ENCODE measurements around the gene KIF23. TPM values are rescaled to one million over a fixed set of nuclear protein-coding genes. Genes with fewer than 3 reads are reported as not detected.

KIF23 gene
- total RNA-seq, 1 experiment from 2014 or later, result 87.8 TPM

DNA sequence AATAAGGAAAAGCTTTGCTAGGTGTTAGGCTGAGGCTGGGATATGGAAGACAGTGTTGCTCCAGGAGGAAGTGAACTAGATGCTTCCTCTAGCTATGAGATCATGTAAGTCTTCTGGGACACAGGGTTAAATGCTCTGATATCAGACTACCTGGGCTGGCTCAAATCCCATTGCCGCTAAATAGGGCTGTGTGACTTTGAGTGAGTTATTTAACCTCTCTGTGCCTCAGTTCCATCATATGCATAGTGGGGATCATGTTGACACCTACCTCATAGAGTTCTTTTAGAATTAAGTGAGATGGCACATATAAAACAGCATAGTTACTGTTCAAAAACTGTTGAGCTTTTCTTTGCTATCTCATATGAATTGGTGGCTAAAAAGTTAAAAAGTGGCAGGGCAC is 51.1 kb downstream of the KIF23 start:
- TF ChIP-seq ZNF219 (CRISPR knock-in tag; IDR thresholded peaks at IDR 0.05; ENCODE audit: borderline replicate concordance) (no peak), TCF7 (CRISPR knock-in tag; IDR thresholded peaks at IDR 0.05; ENCODE audit: low read depth) (no peak), ZNF396 (CRISPR knock-in tag; IDR thresholded peaks at IDR 0.05; ENCODE audit: borderline replicate concordance) (no peak), RORB (CRISPR knock-in tag; IDR thresholded peaks at IDR 0.05) (no peak), FOXJ3 (CRISPR knock-in tag; IDR thresholded peaks at IDR 0.05; ENCODE audit: borderline replicate concordance) (no peak)
- TF ChIP-seq, protein P1, sequence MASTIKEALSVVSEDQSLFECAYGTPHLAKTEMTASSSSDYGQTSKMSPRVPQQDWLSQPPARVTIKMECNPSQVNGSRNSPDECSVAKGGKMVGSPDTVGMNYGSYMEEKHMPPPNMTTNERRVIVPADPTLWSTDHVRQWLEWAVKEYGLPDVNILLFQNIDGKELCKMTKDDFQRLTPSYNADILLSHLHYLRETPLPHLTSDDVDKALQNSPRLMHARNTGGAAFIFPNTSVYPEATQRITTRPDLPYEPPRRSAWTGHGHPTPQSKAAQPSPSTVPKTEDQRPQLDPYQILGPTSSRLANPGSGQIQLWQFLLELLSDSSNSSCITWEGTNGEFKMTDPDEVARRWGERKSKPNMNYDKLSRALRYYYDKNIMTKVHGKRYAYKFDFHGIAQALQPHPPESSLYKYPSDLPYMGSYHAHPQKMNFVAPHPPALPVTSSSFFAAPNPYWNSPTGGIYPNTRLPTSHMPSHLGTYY (CRISPR knock-in tag; IDR thresholded peaks at IDR 0.05), result no peak
- POLR2A ChIA-PET, result interaction anchor here (1.4 kb wide), 1 partner anchor 13 kb away, joined by 5 read pairs; the partner anchor contains the start of gene RPLP1
- H3K27ac Mint-ChIP-seq, result no peak overlapping the region
- no peak overlapping the region for H3K4me3 Mint-ChIP-seq
- peaks cover 16% of the 10 kb centered on the region for H3K4me1 Mint-ChIP-seq
- H3K36me3 Mint-ChIP-seq, result no peaks in the 10 kb centered on the region
- H3K9me3 Mint-ChIP-seq, result no peaks in the 10 kb centered on the region
- DNase-seq (ENCODE audit: low spot score) (no peak), ATAC-seq (no peak)
- no peaks in the 10 kb centered on the region for H3K27me3 Mint-ChIP-seq (ENCODE audit: low read depth)
- CTCF ChIA-PET, result interaction anchor here (1.5 to 5.6 kb wide), 4 partner anchors 9 to 540 kb away, joined by 4 to 40 read pairs (median 8); partner anchors contain the start of gene RPLP1

DNA sequence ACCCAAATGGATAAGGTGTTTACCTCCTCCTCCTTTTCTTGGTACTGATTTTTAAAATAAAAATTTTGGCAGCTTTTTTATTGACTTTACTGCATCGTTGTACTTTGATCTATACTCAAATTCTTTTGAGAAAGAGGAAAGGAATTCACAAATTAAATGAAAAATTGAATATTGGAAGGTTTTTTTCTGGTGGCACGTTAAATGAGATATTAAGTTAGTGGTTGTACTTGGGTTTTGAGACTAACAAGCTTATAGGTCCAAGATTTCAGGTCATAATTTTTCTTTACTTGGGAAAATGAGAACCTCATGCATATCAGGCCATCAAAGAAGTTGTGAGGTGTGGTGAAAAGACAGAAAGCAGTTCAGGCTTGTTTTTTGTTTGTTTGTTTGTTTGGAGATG is 52.6 kb downstream of the KIF23 start:
- POLR2A ChIA-PET, result no interaction called here
- Mint-ChIP-seq H3K9me3 (no peaks in the 10 kb centered on the region), H3K27me3 (ENCODE audit: low read depth) (no peaks in the 10 kb centered on the region), H3K36me3 (no peaks in the 10 kb centered on the region), H3K4me1 (peaks cover 14% of the 10 kb centered on the region), H3K27ac (no peak overlapping the region), H3K4me3 (no peak overlapping the region)
- no peak for DNase-seq (ENCODE audit: low spot score)
- ATAC-seq, result no peak
- TF ChIP-seq, protein P2, sequence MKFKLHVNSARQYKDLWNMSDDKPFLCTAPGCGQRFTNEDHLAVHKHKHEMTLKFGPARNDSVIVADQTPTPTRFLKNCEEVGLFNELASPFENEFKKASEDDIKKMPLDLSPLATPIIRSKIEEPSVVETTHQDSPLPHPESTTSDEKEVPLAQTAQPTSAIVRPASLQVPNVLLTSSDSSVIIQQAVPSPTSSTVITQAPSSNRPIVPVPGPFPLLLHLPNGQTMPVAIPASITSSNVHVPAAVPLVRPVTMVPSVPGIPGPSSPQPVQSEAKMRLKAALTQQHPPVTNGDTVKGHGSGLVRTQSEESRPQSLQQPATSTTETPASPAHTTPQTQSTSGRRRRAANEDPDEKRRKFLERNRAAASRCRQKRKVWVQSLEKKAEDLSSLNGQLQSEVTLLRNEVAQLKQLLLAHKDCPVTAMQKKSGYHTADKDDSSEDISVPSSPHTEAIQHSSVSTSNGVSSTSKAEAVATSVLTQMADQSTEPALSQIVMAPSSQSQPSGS (CRISPR knock-in tag; IDR thresholded peaks at IDR 0.05; ENCODE audit: borderline replicate concordance, low read depth), result no peak
- TF ChIP-seq, protein P3, sequence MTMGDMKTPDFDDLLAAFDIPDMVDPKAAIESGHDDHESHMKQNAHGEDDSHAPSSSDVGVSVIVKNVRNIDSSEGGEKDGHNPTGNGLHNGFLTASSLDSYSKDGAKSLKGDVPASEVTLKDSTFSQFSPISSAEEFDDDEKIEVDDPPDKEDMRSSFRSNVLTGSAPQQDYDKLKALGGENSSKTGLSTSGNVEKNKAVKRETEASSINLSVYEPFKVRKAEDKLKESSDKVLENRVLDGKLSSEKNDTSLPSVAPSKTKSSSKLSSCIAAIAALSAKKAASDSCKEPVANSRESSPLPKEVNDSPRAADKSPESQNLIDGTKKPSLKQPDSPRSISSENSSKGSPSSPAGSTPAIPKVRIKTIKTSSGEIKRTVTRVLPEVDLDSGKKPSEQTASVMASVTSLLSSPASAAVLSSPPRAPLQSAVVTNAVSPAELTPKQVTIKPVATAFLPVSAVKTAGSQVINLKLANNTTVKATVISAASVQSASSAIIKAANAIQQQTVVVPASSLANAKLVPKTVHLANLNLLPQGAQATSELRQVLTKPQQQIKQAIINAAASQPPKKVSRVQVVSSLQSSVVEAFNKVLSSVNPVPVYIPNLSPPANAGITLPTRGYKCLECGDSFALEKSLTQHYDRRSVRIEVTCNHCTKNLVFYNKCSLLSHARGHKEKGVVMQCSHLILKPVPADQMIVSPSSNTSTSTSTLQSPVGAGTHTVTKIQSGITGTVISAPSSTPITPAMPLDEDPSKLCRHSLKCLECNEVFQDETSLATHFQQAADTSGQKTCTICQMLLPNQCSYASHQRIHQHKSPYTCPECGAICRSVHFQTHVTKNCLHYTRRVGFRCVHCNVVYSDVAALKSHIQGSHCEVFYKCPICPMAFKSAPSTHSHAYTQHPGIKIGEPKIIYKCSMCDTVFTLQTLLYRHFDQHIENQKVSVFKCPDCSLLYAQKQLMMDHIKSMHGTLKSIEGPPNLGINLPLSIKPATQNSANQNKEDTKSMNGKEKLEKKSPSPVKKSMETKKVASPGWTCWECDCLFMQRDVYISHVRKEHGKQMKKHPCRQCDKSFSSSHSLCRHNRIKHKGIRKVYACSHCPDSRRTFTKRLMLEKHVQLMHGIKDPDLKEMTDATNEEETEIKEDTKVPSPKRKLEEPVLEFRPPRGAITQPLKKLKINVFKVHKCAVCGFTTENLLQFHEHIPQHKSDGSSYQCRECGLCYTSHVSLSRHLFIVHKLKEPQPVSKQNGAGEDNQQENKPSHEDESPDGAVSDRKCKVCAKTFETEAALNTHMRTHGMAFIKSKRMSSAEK (CRISPR knock-in tag; IDR thresholded peaks at IDR 0.05; ENCODE audit: borderline replicate concordance), result no peak
- TF ChIP-seq, protein P4, sequence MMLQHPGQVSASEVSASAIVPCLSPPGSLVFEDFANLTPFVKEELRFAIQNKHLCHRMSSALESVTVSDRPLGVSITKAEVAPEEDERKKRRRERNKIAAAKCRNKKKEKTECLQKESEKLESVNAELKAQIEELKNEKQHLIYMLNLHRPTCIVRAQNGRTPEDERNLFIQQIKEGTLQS (CRISPR knock-in tag; conservative IDR thresholded peaks at IDR 0.05), result no peak
- TF ChIP-seq MYBL2 (CRISPR knock-in tag; IDR thresholded peaks at IDR 0.05), result no peak
- no peak for TF ChIP-seq MXD4 (CRISPR knock-in tag; IDR thresholded peaks at IDR 0.05; ENCODE audit: borderline replicate concordance)
- TF ChIP-seq SP1 (CRISPR knock-in tag; conservative IDR thresholded peaks at IDR 0.05), result no peak
- no peak for TF ChIP-seq ZNF138 (CRISPR knock-in tag; conservative IDR thresholded peaks at IDR 0.05)
- TF ChIP-seq JAZF1 (CRISPR knock-in tag; IDR thresholded peaks at IDR 0.05), result no peak
- CTCF ChIA-PET, result interaction anchor here (0.8 to 5.6 kb wide), 4 partner anchors 9 to 328 kb away, joined by 3 to 40 read pairs (median 8); partner anchors contain the start of gene RPLP1

DNA sequence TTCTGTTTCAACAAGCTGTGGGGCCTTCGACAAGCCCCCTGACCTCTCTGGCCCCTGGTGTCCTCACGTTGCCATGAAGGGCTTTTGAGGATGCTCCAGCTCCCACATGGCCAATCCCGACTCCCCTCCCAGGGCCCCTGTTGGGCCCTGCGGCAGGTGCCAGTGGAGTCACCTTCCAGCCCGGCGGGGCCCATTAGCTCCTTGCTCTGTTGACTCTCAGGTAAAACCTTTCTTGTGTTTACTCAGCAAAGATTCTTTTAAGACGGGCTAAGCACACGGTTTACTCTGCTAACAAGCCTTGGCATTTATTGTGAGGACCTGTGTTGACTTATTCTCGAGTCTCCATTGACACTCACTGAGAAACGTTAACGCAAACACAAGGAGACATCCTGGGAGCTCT is 53.5 kb downstream of the KIF23 start:
- H3K27me3 Mint-ChIP-seq (ENCODE audit: low read depth), result no peaks in the 10 kb centered on the region
- H3K4me1 Mint-ChIP-seq, result peaks cover 10% of the 10 kb centered on the region
- H3K27ac Mint-ChIP-seq, result no peak overlapping the region
- ATAC-seq (no peak), DNase-seq (ENCODE audit: low spot score) (no peak)
- no peaks in the 10 kb centered on the region for H3K9me3 Mint-ChIP-seq
- TF ChIP-seq, protein P5, sequence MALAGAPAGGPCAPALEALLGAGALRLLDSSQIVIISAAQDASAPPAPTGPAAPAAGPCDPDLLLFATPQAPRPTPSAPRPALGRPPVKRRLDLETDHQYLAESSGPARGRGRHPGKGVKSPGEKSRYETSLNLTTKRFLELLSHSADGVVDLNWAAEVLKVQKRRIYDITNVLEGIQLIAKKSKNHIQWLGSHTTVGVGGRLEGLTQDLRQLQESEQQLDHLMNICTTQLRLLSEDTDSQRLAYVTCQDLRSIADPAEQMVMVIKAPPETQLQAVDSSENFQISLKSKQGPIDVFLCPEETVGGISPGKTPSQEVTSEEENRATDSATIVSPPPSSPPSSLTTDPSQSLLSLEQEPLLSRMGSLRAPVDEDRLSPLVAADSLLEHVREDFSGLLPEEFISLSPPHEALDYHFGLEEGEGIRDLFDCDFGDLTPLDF (CRISPR knock-in tag; IDR thresholded peaks at IDR 0.05), result no peak
- TF ChIP-seq, protein P6, sequence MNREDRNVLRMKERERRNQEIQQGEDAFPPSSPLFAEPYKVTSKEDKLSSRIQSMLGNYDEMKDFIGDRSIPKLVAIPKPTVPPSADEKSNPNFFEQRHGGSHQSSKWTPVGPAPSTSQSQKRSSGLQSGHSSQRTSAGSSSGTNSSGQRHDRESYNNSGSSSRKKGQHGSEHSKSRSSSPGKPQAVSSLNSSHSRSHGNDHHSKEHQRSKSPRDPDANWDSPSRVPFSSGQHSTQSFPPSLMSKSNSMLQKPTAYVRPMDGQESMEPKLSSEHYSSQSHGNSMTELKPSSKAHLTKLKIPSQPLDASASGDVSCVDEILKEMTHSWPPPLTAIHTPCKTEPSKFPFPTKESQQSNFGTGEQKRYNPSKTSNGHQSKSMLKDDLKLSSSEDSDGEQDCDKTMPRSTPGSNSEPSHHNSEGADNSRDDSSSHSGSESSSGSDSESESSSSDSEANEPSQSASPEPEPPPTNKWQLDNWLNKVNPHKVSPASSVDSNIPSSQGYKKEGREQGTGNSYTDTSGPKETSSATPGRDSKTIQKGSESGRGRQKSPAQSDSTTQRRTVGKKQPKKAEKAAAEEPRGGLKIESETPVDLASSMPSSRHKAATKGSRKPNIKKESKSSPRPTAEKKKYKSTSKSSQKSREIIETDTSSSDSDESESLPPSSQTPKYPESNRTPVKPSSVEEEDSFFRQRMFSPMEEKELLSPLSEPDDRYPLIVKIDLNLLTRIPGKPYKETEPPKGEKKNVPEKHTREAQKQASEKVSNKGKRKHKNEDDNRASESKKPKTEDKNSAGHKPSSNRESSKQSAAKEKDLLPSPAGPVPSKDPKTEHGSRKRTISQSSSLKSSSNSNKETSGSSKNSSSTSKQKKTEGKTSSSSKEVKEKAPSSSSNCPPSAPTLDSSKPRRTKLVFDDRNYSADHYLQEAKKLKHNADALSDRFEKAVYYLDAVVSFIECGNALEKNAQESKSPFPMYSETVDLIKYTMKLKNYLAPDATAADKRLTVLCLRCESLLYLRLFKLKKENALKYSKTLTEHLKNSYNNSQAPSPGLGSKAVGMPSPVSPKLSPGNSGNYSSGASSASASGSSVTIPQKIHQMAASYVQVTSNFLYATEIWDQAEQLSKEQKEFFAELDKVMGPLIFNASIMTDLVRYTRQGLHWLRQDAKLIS (CRISPR knock-in tag; IDR thresholded peaks at IDR 0.05; ENCODE audit: borderline replicate concordance), result no peak
- TF ChIP-seq ZNF396 (CRISPR knock-in tag; IDR thresholded peaks at IDR 0.05; ENCODE audit: borderline replicate concordance), result no peak
- no peak overlapping the region for H3K4me3 Mint-ChIP-seq
- POLR2A ChIA-PET, result no interaction called here
- CTCF ChIA-PET, result interaction anchor here (1.4 to 5.6 kb wide), 2 partner anchors 9 to 10 kb away, joined by 3 to 40 read pairs; no protein-coding TSS in a partner anchor
- H3K36me3 Mint-ChIP-seq, result no peaks in the 10 kb centered on the region
